GM12872 (cell line): ENCODE measurements around the gene SEMA6D.

ENCODE experiments used
- CTCF ChIP-seq: IDR thresholded peaks from 3 replicates; pipeline ENCODE4 v1.5.1; 2011; ENCODE audit warnings: low read depth, mild to moderate bottlenecking, low read length, moderate library complexity; ENCODE audit not compliant: insufficient read depth

SEMA6D gene

GRCh38 chr15:47719730-47720129, 2.4 kb downstream of the SEMA6D start:
- TF ChIP-seq CTCF: no peak

- no peak for TF ChIP-seq CTCF
These were observed 3.2 kb downstream of the SEMA6D start for GRCh38 chr15:47720555-47720954.

- TF ChIP-seq CTCF: no peak
These were observed 4.4 kb downstream of the SEMA6D start for GRCh38 chr15:47721676-47722075.

- TF ChIP-seq CTCF: no peak
These were observed 7.0 kb downstream of the SEMA6D start for GRCh38 chr15:47724346-47724745.

GRCh38 chr15:47725051-47725450, 7.7 kb downstream of the SEMA6D start:
- TF ChIP-seq CTCF: no peak

- TF ChIP-seq CTCF: no peak
These were observed 8.6 kb downstream of the SEMA6D start for GRCh38 chr15:47725906-47726305.

- TF ChIP-seq CTCF: no peak
These were observed 9.1 kb downstream of the SEMA6D start for GRCh38 chr15:47726399-47726823.

- TF ChIP-seq CTCF: no peak
These were observed 9.8 kb downstream of the SEMA6D start for GRCh38 chr15:47727137-47727536.
